Sigmoid colon (tissue), 7 donors: ENCODE data around the gene SULF2. TPM values are rescaled to one million over a fixed set of nuclear protein-coding genes. Genes with fewer than 3 reads are reported as not detected.

ENCODE experiments used
- DNase-seq: peaks from one replicate; pipeline ENCODE4 v3.0.0-alpha.2; 2019
- H3K27ac ChIP-seq, 4 donors: fragments of 200-600 bp; sonication (generic); one replicate each; pipeline ENCODE4 v1.5.1; 2016 to 2019; ENCODE audit warnings: mild to moderate bottlenecking in 1 of 4
- H3K27me3 ChIP-seq, 3 donors: fragments of 200-600 bp; sonication (generic); one replicate each; pipeline ENCODE4 v1.5.1; 2019; ENCODE audit warnings: mild to moderate bottlenecking in 1 of 3
- H3K36me3 ChIP-seq, 4 donors: fragments of 200-600 bp; sonication (generic); one replicate each; pipeline ENCODE4 v1.5.1; 2016 to 2019
- H3K4me1 ChIP-seq, 4 donors: fragments of 200-600 bp; sonication (generic); one replicate each; pipeline ENCODE4 v1.5.1; 2017 to 2019
- H3K4me3 ChIP-seq, 4 donors: fragments of 200-600 bp; sonication (generic); one replicate each; pipeline ENCODE4 v1.5.1; 2017 to 2019; ENCODE audit warnings: mild to moderate bottlenecking in 2 of 4, moderate library complexity in 1 of 4
- H3K9me3 ChIP-seq, 4 donors: fragments of 200-600 bp in 3 of 4; sonication (generic) in 3 of 4; one replicate each; pipeline versions ENCODE4 v1.5.1 to v1.6.1; 2013 to 2019
- EP300 ChIP-seq, 4 donors: sonication (generic); formaldehyde crosslinking; IDR thresholded peaks; one replicate each; pipeline ENCODE4 v1.6.1; 2017; ENCODE audit warnings: antibody characterized with exemption in 4 of 4
- POLR2A ChIP-seq, 2 donors: fragments of 450-650 bp; IDR thresholded peaks; one replicate each; pipeline ENCODE4 v1.6.1; 2016; ENCODE audit warnings: antibody characterized with exemption in 2 of 2, mild to moderate bottlenecking in 2 of 2, moderate library complexity in 2 of 2
- POLR2AphosphoS5 ChIP-seq, 4 donors: sonication (generic); formaldehyde crosslinking; IDR thresholded peaks; one replicate each; pipeline ENCODE4 v1.6.1; 2017; ENCODE audit warnings: antibody characterized with exemption in 4 of 4
- WGBS, 2 donors: extraction: QIAGEN DNeasy Blood & Tissue Kit; methylation state at CpG; one replicate each; pipeline ENCODE4 v1.1.7; 2013; 5-methylcytosine and 5-hydroxymethylcytosine counted together
- intact Hi-C: fragments of 100-400 bp; cut with DNase I; formaldehyde crosslinking; loops from one replicate; pipeline ENCODE4 v1.15.1; 2023
- polyA plus RNA-seq, 3 donors: library from polyadenylated mRNA; stranded (reverse); fragments of 200-250 nt; gene quantifications; one replicate each; pipeline ENCODE4 v1.2.3, GENCODE V29; 2013
- total RNA-seq, 4 donors: library from RNA; depleted of rRNA; stranded (reverse); fragments of >200 nt; gene quantifications; one replicate each; pipeline ENCODE4 v1.1.0, GENCODE V29; 2016
- TF ChIP-seq, protein P1 (sequence below), 4 experiments: fragments of 450-650 bp in 3 of 4; fragments of 200-600 bp in 1 of 4; IDR thresholded peaks; one replicate each; pipeline ENCODE4 v1.5.1; 2016 to 2019; ENCODE audit warnings: antibody characterized with exemption in 4 of 4, mild to moderate bottlenecking in 3 of 4, moderate library complexity in 2 of 4
- donor health status: healthy with polysubstance abuse.
- donor health status: Bipolar disorder and iron deficiency.
- donor health status: healthy.

SULF2 gene
- total and polyA plus RNA-seq, 7 donors, result 14.6 to 70.1 (median 28.2) TPM

DNA sequence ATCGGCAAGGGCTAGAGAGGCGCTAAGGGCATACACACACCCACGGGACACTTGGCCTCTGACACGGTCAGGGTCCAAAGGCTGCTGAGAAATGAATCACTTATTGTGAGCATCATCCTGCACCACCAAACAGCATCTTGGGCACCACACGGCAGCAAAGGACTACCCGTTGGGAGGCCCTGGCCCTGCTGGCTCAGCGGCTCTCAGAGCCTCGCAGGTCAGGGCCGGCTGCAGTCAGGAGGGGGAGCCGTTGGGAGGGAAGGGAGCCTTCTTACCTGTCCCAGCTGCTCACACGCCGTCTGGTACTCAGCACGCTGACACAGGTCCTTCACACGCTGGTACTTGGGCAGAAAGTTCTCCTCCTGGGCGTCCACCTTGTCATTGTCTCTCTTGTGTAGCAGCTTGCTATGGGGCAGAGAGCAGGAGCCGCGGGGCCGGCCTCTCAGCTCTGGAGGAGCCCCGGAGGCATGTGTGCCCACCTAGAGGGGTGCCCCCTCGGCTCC is 109.0 kb downstream of the SULF2 start:
- no peak for DNase-seq
- Histone ChIP-seq H3K4me1 (peaks cover 0 to 2% (median 0%) of the 10 kb centered on the region in 4 donors), H3K36me3 (peaks cover 0 to 26% (median 6%) of the 10 kb centered on the region in 4 donors), H3K4me3 (no peak overlapping the region), H3K27ac (no peak overlapping the region), H3K27me3 (no peaks in the 10 kb centered on the region), H3K9me3 (no peaks in the 10 kb centered on the region)
- 85 to 89% methylated on average over 20 of the region's 20 CpGs for WGBS, 2 donors
- intact Hi-C loops, result no loop called here
- TF ChIP-seq POLR2AphosphoS5 (IDR thresholded peaks at IDR 0.05) (no peak), POLR2A (IDR thresholded peaks at IDR 0.05) (no peak), EP300 (IDR thresholded peaks at IDR 0.05) (no peak)
- TF ChIP-seq, protein P1, sequence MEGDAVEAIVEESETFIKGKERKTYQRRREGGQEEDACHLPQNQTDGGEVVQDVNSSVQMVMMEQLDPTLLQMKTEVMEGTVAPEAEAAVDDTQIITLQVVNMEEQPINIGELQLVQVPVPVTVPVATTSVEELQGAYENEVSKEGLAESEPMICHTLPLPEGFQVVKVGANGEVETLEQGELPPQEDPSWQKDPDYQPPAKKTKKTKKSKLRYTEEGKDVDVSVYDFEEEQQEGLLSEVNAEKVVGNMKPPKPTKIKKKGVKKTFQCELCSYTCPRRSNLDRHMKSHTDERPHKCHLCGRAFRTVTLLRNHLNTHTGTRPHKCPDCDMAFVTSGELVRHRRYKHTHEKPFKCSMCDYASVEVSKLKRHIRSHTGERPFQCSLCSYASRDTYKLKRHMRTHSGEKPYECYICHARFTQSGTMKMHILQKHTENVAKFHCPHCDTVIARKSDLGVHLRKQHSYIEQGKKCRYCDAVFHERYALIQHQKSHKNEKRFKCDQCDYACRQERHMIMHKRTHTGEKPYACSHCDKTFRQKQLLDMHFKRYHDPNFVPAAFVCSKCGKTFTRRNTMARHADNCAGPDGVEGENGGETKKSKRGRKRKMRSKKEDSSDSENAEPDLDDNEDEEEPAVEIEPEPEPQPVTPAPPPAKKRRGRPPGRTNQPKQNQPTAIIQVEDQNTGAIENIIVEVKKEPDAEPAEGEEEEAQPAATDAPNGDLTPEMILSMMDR (IDR thresholded peaks at IDR 0.05), result no peak

DNA sequence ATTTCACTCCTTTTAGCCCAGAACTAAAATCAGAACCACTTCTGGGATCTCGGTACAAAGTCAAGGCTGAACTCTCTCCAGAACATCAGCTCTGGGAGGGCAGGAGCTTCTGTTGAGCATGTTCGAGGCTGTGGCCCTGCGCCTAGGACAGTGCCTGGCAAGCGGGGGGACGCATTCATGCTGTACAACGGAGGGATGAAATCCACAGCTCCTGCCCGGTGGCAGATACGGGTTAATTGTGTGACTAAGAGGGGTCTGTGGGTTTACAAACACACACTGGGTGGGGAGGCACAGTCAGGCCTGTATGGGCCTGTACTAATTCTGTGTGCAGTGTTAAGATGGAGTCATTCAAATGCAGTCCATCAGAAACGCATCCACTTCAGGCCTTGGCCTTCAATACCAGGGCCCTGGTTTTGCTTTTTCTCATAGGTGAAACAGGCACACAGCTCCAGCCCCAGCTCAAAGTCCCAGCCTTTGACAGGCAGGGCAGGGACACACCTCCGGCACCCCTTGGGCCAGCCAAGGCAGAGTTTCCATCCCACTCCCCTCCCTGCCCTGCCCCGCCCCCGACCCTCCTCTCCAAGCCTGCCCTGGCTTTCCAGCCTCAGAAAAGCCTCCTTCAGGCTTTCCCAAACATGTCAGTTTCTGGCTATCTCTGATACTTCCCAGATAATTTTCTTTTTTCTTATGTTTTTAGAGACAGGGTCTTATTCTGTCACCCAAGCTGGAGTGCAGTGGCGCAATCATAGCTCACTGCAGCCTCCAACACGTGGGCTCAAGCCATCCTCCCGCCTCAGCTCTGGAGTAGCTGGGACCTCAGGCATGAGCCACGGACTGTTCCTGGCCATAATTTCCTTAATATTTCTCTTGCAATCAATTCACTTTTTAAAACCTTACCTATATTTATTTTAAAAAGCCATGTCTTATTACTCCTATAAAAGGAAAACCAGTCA is 109.8 kb downstream of the SULF2 start:
- Histone ChIP-seq H3K36me3 (peaks cover 0 to 28% (median 6%) of the 10 kb centered on the region in 4 donors), H3K4me1 (no peaks in the 10 kb centered on the region), H3K27me3 (no peaks in the 10 kb centered on the region), H3K27ac (no peak overlapping the region), H3K4me3 (no peak overlapping the region), H3K9me3 (no peaks in the 10 kb centered on the region)
- WGBS, 2 donors, result 89 to 93% methylated on average over 16 of the region's 16 CpGs
- intact Hi-C loops, result no loop called here
- TF ChIP-seq, protein P1 (IDR thresholded peaks at IDR 0.05), result no peak
- no peak for TF ChIP-seq POLR2AphosphoS5 (IDR thresholded peaks at IDR 0.05)
- TF ChIP-seq EP300 (IDR thresholded peaks at IDR 0.05), result no peak
- no peak for TF ChIP-seq POLR2A (IDR thresholded peaks at IDR 0.05)
- no peak for DNase-seq

DNA sequence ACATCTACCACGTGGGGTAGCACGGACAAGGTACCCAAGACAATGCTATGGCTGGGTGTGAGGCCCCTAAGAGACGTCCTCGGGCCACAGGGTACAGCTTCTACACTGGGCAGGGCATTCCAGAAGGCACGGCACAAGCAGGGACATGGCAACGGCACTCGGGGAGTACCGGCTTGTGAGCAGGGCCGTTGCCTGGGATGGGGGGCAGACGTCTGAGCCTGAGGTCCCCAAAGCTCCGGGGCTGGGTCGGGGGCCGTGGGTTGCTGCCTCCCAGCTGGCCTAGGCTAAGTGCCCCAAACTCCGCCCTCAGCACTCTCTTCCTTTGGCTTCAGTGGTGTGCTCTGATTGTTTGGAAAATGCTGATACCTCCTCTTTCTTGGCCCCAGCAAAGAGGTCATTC is 110.6 kb downstream of the SULF2 start:
- no peaks in the 10 kb centered on the region for H3K27me3 ChIP-seq
- intact Hi-C loops, result no loop called here
- no peak for DNase-seq
- H3K36me3 ChIP-seq, result peaks cover 0 to 28% (median 6%) of the 10 kb centered on the region in 4 donors
- H3K4me1 ChIP-seq, result no peaks in the 10 kb centered on the region
- 87% methylated on average over 14 of the region's 14 CpGs for WGBS, 2 donors
- no peak for TF ChIP-seq EP300 (IDR thresholded peaks at IDR 0.05)
- TF ChIP-seq, protein P1 (IDR thresholded peaks at IDR 0.05), result no peak
- TF ChIP-seq POLR2A (IDR thresholded peaks at IDR 0.05), result no peak
- no peak for TF ChIP-seq POLR2AphosphoS5 (IDR thresholded peaks at IDR 0.05)
- H3K27ac ChIP-seq, result no peak overlapping the region
- H3K9me3 ChIP-seq, result no peaks in the 10 kb centered on the region
- H3K4me3 ChIP-seq, result no peak overlapping the region

DNA sequence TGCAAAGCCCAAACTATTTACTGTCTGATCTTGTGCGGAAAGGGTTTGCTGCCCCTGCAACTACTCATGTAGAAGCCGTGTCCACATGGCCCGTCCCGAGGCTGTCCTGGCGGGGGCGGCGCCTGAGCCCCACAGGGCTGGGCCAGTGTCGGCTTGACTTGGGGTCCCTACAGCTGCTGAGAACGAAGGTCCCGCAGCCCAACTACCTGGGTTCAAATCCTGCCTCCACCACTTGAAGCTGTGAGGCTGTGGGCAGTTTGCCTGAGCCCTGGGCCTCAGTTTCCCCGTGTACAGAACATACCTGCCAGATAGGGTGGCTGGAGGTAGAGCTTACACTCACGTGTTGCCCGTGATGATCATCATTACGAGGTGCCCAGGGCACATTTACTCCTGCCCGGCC is 111.1 kb downstream of the SULF2 start:
- Histone ChIP-seq H3K4me1 (no peaks in the 10 kb centered on the region), H3K27ac (no peak overlapping the region), H3K27me3 (no peaks in the 10 kb centered on the region), H3K4me3 (no peak overlapping the region), H3K9me3 (no peaks in the 10 kb centered on the region), H3K36me3 (peaks cover 0 to 28% (median 6%) of the 10 kb centered on the region in 4 donors)
- DNase-seq, result no peak
- intact Hi-C loops, result no loop called here
- TF ChIP-seq, protein P1 (IDR thresholded peaks at IDR 0.05), result no peak
- TF ChIP-seq POLR2AphosphoS5 (IDR thresholded peaks at IDR 0.05), result no peak
- TF ChIP-seq EP300 (IDR thresholded peaks at IDR 0.05), result no peak
- 95 to 96% methylated on average over 15 of the region's 15 CpGs for WGBS, 2 donors
